Smooth muscle cell (in vitro differentiated cells): ENCODE results near the gene DPH6. TPM values are rescaled to one million over a fixed set of nuclear protein-coding genes. Genes with fewer than 3 reads are reported as not detected.

Experiments
- DNase-seq: peaks from one replicate; lab custom pipeline; 2025; ENCODE audit not compliant: unreplicated experiment; lab: John Stamatoyannopoulos, UW
- H2AFZ ChIP-seq: fragments of 200-600 bp; sonication (generic); 2 replicates; pipeline ENCODE4 v1.6.0; 2016; ENCODE audit warnings: antibody characterized with exemption, low read depth, mild to moderate bottlenecking
- H3F3A ChIP-seq: fragments of 200-600 bp; sonication (generic); 2 replicates; pipeline ENCODE4 v1.6.0; 2017; ENCODE audit warnings: antibody characterized with exemption, low read depth
- H3K27ac ChIP-seq: fragments of 200-600 bp; sonication (generic); 2 replicates; pipeline ENCODE4 v1.5.1; 2016; ENCODE audit warnings: low read depth, mild to moderate bottlenecking
- H3K27me3 ChIP-seq: fragments of 200-600 bp; sonication (generic); 2 replicates; pipeline ENCODE4 v1.6.1; 2016; ENCODE audit warnings: low read depth, mild to moderate bottlenecking
- H3K36me3 ChIP-seq: fragments of 200-600 bp; sonication (generic); 2 replicates; pipeline ENCODE4 v1.5.1; 2016; ENCODE audit warnings: low read depth
- H3K4me1 ChIP-seq: fragments of 200-600 bp; sonication (generic); 2 replicates; pipeline ENCODE4 v1.5.1; 2016; ENCODE audit warnings: low read depth
- H3K4me2 ChIP-seq: fragments of 200-600 bp; sonication (generic); 2 replicates; pipeline ENCODE4 v1.6.0; 2016; ENCODE audit warnings: mild to moderate bottlenecking
- H3K4me3 ChIP-seq: fragments of 200-600 bp; sonication (generic); 2 replicates; pipeline ENCODE4 v1.5.1; 2016; ENCODE audit warnings: mild to moderate bottlenecking
- H3K79me2 ChIP-seq: fragments of 200-600 bp; sonication (generic); 2 replicates; pipeline ENCODE4 v1.6.0; 2016; ENCODE audit warnings: low read depth, mild to moderate bottlenecking
- H3K9ac ChIP-seq: fragments of 200-600 bp; sonication (generic); 2 replicates; pipeline ENCODE4 v1.6.0; 2016; ENCODE audit warnings: low read depth
- H3K9me3 ChIP-seq: fragments of 200-600 bp; sonication (generic); replicated peaks from 2 replicates; pipeline ENCODE4 v1.5.1; 2016; ENCODE audit warnings: low read depth
- H4K20me1 ChIP-seq: fragments of 200-600 bp; sonication (generic); 2 replicates; pipeline ENCODE4 v1.6.0; 2016; ENCODE audit warnings: low read depth
- CTCF ChIP-seq: fragments of 200-600 bp; sonication (generic); IDR thresholded peaks from 2 replicates; pipeline ENCODE4 v1.5.1; 2017; ENCODE audit warnings: borderline replicate concordance, mild to moderate bottlenecking, antibody characterized with exemption; ENCODE audit not compliant: insufficient read depth, poor library complexity, severe bottlenecking
- WGBS: methylation state at CpG from one replicate; pipeline ENCODE4 v1.1.7; 2016; ENCODE audit warnings: low lambda C conversion rate; 5-methylcytosine and 5-hydroxymethylcytosine counted together
- polyA plus RNA-seq: library from polyadenylated mRNA; unstranded; fragments of >200 nt; fragmentation: Nextera tagmentation; extraction: Ambion mirVana; gene quantifications from 2 replicates; pipeline ENCODE4 v1.2.1, GENCODE V29; 2016
- total RNA-seq: library from RNA; depleted of rRNA; stranded (reverse); fragments of >200 nt; gene quantifications from 2 replicates; pipeline ENCODE4 v1.2.3, GENCODE V29; 2014

The DPH6 gene
- total and polyA plus RNA-seq, 2 experiments from 2014 or later = 4.0 to 19.9 TPM

GRCh38 chr15:35466476-35466875 is 79.5 kb downstream of the DPH6 start:
- H3K9ac ChIP-seq = no peak overlapping the region
- no peak for TF ChIP-seq CTCF
- no peaks in the 10 kb centered on the region for H3K4me1 ChIP-seq
- no peaks in the 10 kb centered on the region for H3K27me3 ChIP-seq
- H2AFZ ChIP-seq = no peak overlapping the region
- 49% methylated on average over 2 of the region's 2 CpGs for WGBS
- no peaks in the 10 kb centered on the region for H3K9me3 ChIP-seq
- no peaks in the 10 kb centered on the region for H3K79me2 ChIP-seq
- DNase-seq = no peak
- H3K4me2 ChIP-seq = no peak overlapping the region
- H4K20me1 ChIP-seq = no peaks in the 10 kb centered on the region
- no peaks in the 10 kb centered on the region for H3F3A ChIP-seq
- no peaks in the 10 kb centered on the region for H3K36me3 ChIP-seq
- H3K27ac ChIP-seq = no peak overlapping the region
- H3K4me3 ChIP-seq = no peak overlapping the region

- Histone ChIP-seq H3K4me1 (no peaks in the 10 kb centered on the region), H3K9ac (no peak overlapping the region), H4K20me1 (no peaks in the 10 kb centered on the region), H2AFZ (no peak overlapping the region), H3K27ac (no peak overlapping the region), H3K4me3 (no peak overlapping the region), H3K9me3 (no peaks in the 10 kb centered on the region), H3F3A (no peaks in the 10 kb centered on the region), H3K36me3 (no peaks in the 10 kb centered on the region), H3K4me2 (no peak overlapping the region), H3K79me2 (no peaks in the 10 kb centered on the region), H3K27me3 (no peaks in the 10 kb centered on the region)
- TF ChIP-seq CTCF = no peak
- DNase-seq = no peak
Measured at GRCh38 chr15:35465783-35466182, 80.2 kb downstream of the DPH6 start.

DNA sequence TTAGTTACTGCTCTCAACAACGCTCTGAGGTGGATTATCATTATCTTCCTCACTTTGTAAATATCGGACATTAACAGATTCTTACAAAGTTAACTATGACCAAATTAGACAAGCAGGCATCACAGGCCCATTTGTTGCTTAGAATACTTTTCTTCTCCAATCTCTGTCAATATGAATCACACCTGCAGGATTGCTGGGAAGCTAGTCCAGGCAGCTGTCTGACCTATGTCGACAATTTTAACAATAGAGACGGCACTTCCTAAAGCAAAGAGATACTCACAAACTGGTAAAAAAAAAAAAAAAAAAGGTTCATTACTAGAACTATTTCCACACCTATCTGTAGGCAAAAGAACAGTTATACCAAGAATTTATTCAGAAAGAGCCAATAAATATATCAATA is 85.3 kb downstream of the DPH6 start:
- no peaks in the 10 kb centered on the region for H4K20me1 ChIP-seq
- no peak overlapping the region for H3K4me2 ChIP-seq
- no peaks in the 10 kb centered on the region for H3K4me1 ChIP-seq
- no peak overlapping the region for H2AFZ ChIP-seq
- no peak overlapping the region for H3K9ac ChIP-seq
- no peaks in the 10 kb centered on the region for H3F3A ChIP-seq
- H3K27ac ChIP-seq = no peak overlapping the region
- TF ChIP-seq CTCF = no peak
- H3K36me3 ChIP-seq = no peaks in the 10 kb centered on the region
- H3K4me3 ChIP-seq = no peak overlapping the region
- no peaks in the 10 kb centered on the region for H3K79me2 ChIP-seq
- no peak for DNase-seq
- no peaks in the 10 kb centered on the region for H3K9me3 ChIP-seq
- 64% methylated on average over 4 of the region's 4 CpGs for WGBS
- no peaks in the 10 kb centered on the region for H3K27me3 ChIP-seq

- Histone ChIP-seq H3K9ac (no peak overlapping the region), H3K79me2 (no peaks in the 10 kb centered on the region), H3F3A (no peaks in the 10 kb centered on the region), H3K4me3 (no peak overlapping the region), H3K36me3 (no peaks in the 10 kb centered on the region), H3K9me3 (no peaks in the 10 kb centered on the region), H3K27ac (no peak overlapping the region), H4K20me1 (no peaks in the 10 kb centered on the region), H2AFZ (no peak overlapping the region), H3K4me2 (no peak overlapping the region), H3K4me1 (no peaks in the 10 kb centered on the region), H3K27me3 (no peaks in the 10 kb centered on the region)
- DNase-seq = no peak
- 96% methylated on average over 7 of the region's 7 CpGs for WGBS
- no peak for TF ChIP-seq CTCF
Measured at GRCh38 chr15:35458176-35458856, 87.6 kb downstream of the DPH6 start.
